Measurements from ENCODE around the gene DEFB110.

The DEFB110 gene

GRCh38 chr6:50049829-50050228 is 28.0 kb upstream of the DEFB110 start, which contains the start of gene DEFB112:
TSS of gene DEFB112 (minus strand) at chr6:50049929. CDS start at chr6:50049869, 60 bp downstream.
- ATAC-seq: no peak

GRCh38 chr6:50047026-50047425 is 25.2 kb upstream of the DEFB110 start:
- ATAC-seq: no peak
- TF ChIP-seq ZNF565 (CRISPR knock-in tag; conservative IDR thresholded peaks at IDR 0.05; ENCODE audit: low read depth) (no peak), CSDC2 (CRISPR knock-in tag; IDR thresholded peaks at IDR 0.05) (no peak), BACH2 (CRISPR knock-in tag; IDR thresholded peaks at IDR 0.05; ENCODE audit: borderline replicate concordance) (no peak), PPARA (CRISPR knock-in tag; IDR thresholded peaks at IDR 0.05; ENCODE audit: borderline replicate concordance) (no peak), TCF4 (CRISPR knock-in tag; IDR thresholded peaks at IDR 0.05; ENCODE audit: borderline replicate concordance) (no peak), OSR1 (CRISPR knock-in tag; IDR thresholded peaks at IDR 0.05) (no peak), ZFP3 (CRISPR knock-in tag; IDR thresholded peaks at IDR 0.05) (no peak), ZFP30 (CRISPR knock-in tag; IDR thresholded peaks at IDR 0.05) (no peak), ZNF8 (CRISPR knock-in tag; IDR thresholded peaks at IDR 0.05) (no peak)

More at GRCh38 chr6:50049829-50050228, 28.0 kb upstream of the DEFB110 start, which contains the start of gene DEFB112:
- TF ChIP-seq TSHZ2 (CRISPR knock-in tag; IDR thresholded peaks at IDR 0.05) (no peak), PPARA (CRISPR knock-in tag; IDR thresholded peaks at IDR 0.05; ENCODE audit: borderline replicate concordance) (no peak), TOX (CRISPR knock-in tag; IDR thresholded peaks at IDR 0.05; ENCODE audit: borderline replicate concordance) (no peak), RARB (CRISPR knock-in tag; IDR thresholded peaks at IDR 0.05) (no peak), CSRNP3 (CRISPR knock-in tag; IDR thresholded peaks at IDR 0.05) (no peak), ZFP30 (CRISPR knock-in tag; IDR thresholded peaks at IDR 0.05) (no peak)

GRCh38 chr6:50030777-50031562 is 9.2 kb upstream of the DEFB110 start:
- TF ChIP-seq ZNF70 (CRISPR knock-in tag; IDR thresholded peaks at IDR 0.05): no peak
- TF ChIP-seq GLIS3 (CRISPR knock-in tag; IDR thresholded peaks at IDR 0.05): no peak
- TF ChIP-seq ZNF565 (CRISPR knock-in tag; conservative IDR thresholded peaks at IDR 0.05; ENCODE audit: low read depth): no peak
- no peak for TF ChIP-seq ARNTL (CRISPR knock-in tag; IDR thresholded peaks at IDR 0.05; ENCODE audit: borderline replicate concordance, low read depth)
- peak; percentile 89 for ATAC-seq

- no peak for ATAC-seq
- TF ChIP-seq TOX (CRISPR knock-in tag; IDR thresholded peaks at IDR 0.05; ENCODE audit: borderline replicate concordance): no peak
- no peak for TF ChIP-seq RARB (CRISPR knock-in tag; IDR thresholded peaks at IDR 0.05)
- TF ChIP-seq BACH2 (CRISPR knock-in tag; IDR thresholded peaks at IDR 0.05; ENCODE audit: borderline replicate concordance): no peak
- TF ChIP-seq ARNTL (CRISPR knock-in tag; IDR thresholded peaks at IDR 0.05; ENCODE audit: borderline replicate concordance, low read depth): no peak
- no peak for TF ChIP-seq PATZ1 (CRISPR knock-in tag; IDR thresholded peaks at IDR 0.05; ENCODE audit: borderline replicate concordance)
- no peak for TF ChIP-seq ISL1 (CRISPR knock-in tag; IDR thresholded peaks at IDR 0.05)
- TF ChIP-seq ZNF8 (CRISPR knock-in tag; IDR thresholded peaks at IDR 0.05): no peak
- no peak for TF ChIP-seq TSHZ2 (CRISPR knock-in tag; IDR thresholded peaks at IDR 0.05)
- no peak for TF ChIP-seq ZFP30 (CRISPR knock-in tag; IDR thresholded peaks at IDR 0.05)
- TF ChIP-seq ZFP3 (CRISPR knock-in tag; IDR thresholded peaks at IDR 0.05): no peak
Observed at GRCh38 chr6:50030350-50030749, 8.6 kb upstream of the DEFB110 start.
